Ascending aorta (tissue), 2 donors: ENCODE results near the gene ANAPC1. TPM values are rescaled to one million over a fixed set of nuclear protein-coding genes. Genes with fewer than 3 reads are reported as not detected.

Experiments
- DNase-seq, 2 donors: peaks; one replicate each; pipeline ENCODE4 v3.0.0-alpha.2; 2019; ENCODE audit warnings: low spot score in 2 of 2
- H3K27ac ChIP-seq, 2 donors: fragments of 200-600 bp; sonication (generic); one replicate each; pipeline ENCODE4 v1.5.1; 2016 to 2017; ENCODE audit warnings: mild to moderate bottlenecking in 1 of 2
- H3K27me3 ChIP-seq: fragments of 200-600 bp; sonication (generic); one replicate; pipeline ENCODE4 v1.5.1; 2017
- H3K36me3 ChIP-seq, 2 donors: fragments of 200-600 bp; sonication (generic); one replicate each; pipeline ENCODE4 v1.5.1; 2016
- H3K4me1 ChIP-seq, 2 donors: fragments of 200-600 bp; sonication (generic); one replicate each; pipeline ENCODE4 v1.5.1; 2016 to 2017; ENCODE audit warnings: mild to moderate bottlenecking in 1 of 2
- H3K4me3 ChIP-seq, 2 donors: fragments of 200-600 bp; sonication (generic); one replicate each; pipeline ENCODE4 v1.5.1; 2016 to 2017; ENCODE audit warnings: mild to moderate bottlenecking in 1 of 2
- H3K9me3 ChIP-seq, 2 donors: fragments of 200-600 bp; sonication (generic); one replicate each; pipeline ENCODE4 v1.5.1; 2016
- CTCF ChIP-seq, 3 experiments: fragments of 200-600 bp in 2 of 3; fragments of 450-650 bp in 1 of 3; sonication (generic) in 2 of 3; IDR thresholded peaks; one replicate each; pipeline ENCODE4 v1.5.1; 2016 to 2019; ENCODE audit warnings: antibody characterized with exemption in 3 of 3, mild to moderate bottlenecking in 1 of 3, moderate library complexity in 1 of 3
- intact Hi-C: fragments of 100-400 bp; cut with DNase I; formaldehyde crosslinking; loops from one replicate; pipeline ENCODE4 v1.15.1; 2023
- total RNA-seq: library from RNA; depleted of rRNA; stranded (reverse); fragments of >200 nt; gene quantifications from one replicate; pipeline ENCODE4 v1.1.0, GENCODE V29; 2016

The ANAPC1 gene
- total RNA-seq: 36.6 TPM

GRCh38 chr2:111883661-111884591, at the start of gene ANAPC1:
Gene ANAPC1, minus strand, starts transcription at chr2:111884193. Its CDS starts 3,368 bp downstream, at chr2:111880825.
- H3K4me3 ChIP-seq: peak within 1 kb of the TSS; percentile 99 to 100
- H3K27ac ChIP-seq: peak within 1 kb of the TSS; percentile 72 to 78
- intact Hi-C loops: no loop called here
- H3K4me1 ChIP-seq: peaks cover 0 to 6% of the 10 kb centered on the region in 2 donors
- DNase-seq: peak in 1 of 2 donors; percentile 90
- H3K36me3 ChIP-seq: peaks cover 0 to 4% of the 10 kb centered on the region in 2 donors
- H3K9me3 ChIP-seq: no peaks in the 10 kb centered on the region
- no peak for TF ChIP-seq CTCF (IDR thresholded peaks at IDR 0.05)
- H3K27me3 ChIP-seq: no peaks in the 10 kb centered on the region

GRCh38 chr2:111932841-111933291, 48.9 kb upstream of the ANAPC1 start:
- Histone ChIP-seq H3K27ac (no peak overlapping the region), H3K27me3 (no peaks in the 10 kb centered on the region), H3K9me3 (no peaks in the 10 kb centered on the region), H3K36me3 (peaks cover 19 to 49% of the 10 kb centered on the region in 2 donors), H3K4me1 (no peaks in the 10 kb centered on the region), H3K4me3 (no peak overlapping the region)
- intact Hi-C loops: no loop called here
- no peak for DNase-seq
- no peak for TF ChIP-seq CTCF (IDR thresholded peaks at IDR 0.05)

GRCh38 chr2:111930875-111931274, 46.9 kb upstream of the ANAPC1 start:
- H3K9me3 ChIP-seq: no peaks in the 10 kb centered on the region
- no peak for DNase-seq
- no peak overlapping the region for H3K4me3 ChIP-seq
- intact Hi-C loops: no loop called here
- peaks cover 19 to 49% of the 10 kb centered on the region in 2 donors for H3K36me3 ChIP-seq
- no peak overlapping the region for H3K27ac ChIP-seq
- H3K27me3 ChIP-seq: no peaks in the 10 kb centered on the region
- TF ChIP-seq CTCF (IDR thresholded peaks at IDR 0.05): no peak
- no peaks in the 10 kb centered on the region for H3K4me1 ChIP-seq

GRCh38 chr2:111930409-111930808, 46.4 kb upstream of the ANAPC1 start:
- Histone ChIP-seq H3K4me1 (no peaks in the 10 kb centered on the region), H3K4me3 (no peak overlapping the region), H3K27me3 (no peaks in the 10 kb centered on the region), H3K27ac (no peak overlapping the region), H3K36me3 (peaks cover 19 to 49% of the 10 kb centered on the region in 2 donors), H3K9me3 (no peaks in the 10 kb centered on the region)
- TF ChIP-seq CTCF (IDR thresholded peaks at IDR 0.05): no peak
- DNase-seq: no peak
- intact Hi-C loops: no loop called here

- H3K27ac ChIP-seq: no peak overlapping the region
- DNase-seq: no peak
- no peaks in the 10 kb centered on the region for H3K27me3 ChIP-seq
- no peaks in the 10 kb centered on the region for H3K9me3 ChIP-seq
- intact Hi-C loops: no loop called here
- TF ChIP-seq CTCF (IDR thresholded peaks at IDR 0.05): no peak
- no peak overlapping the region for H3K4me3 ChIP-seq
- peaks cover 16 to 45% of the 10 kb centered on the region in 2 donors for H3K36me3 ChIP-seq
- no peaks in the 10 kb centered on the region for H3K4me1 ChIP-seq
These were observed 43.7 kb upstream of the ANAPC1 start for GRCh38 chr2:111927723-111928122.
